ENCODE measurements around the gene BABAM1. TPM values are rescaled to one million over a fixed set of nuclear protein-coding genes. Genes with fewer than 3 reads are reported as not detected.

The BABAM1 gene
- total and polyA plus RNA-seq, 9 of the 15 experiments (the other 6 are each of a cell fraction or from before 2014, with no cell fraction given), result 14.7 to 160 (median 113) TPM

DNA sequence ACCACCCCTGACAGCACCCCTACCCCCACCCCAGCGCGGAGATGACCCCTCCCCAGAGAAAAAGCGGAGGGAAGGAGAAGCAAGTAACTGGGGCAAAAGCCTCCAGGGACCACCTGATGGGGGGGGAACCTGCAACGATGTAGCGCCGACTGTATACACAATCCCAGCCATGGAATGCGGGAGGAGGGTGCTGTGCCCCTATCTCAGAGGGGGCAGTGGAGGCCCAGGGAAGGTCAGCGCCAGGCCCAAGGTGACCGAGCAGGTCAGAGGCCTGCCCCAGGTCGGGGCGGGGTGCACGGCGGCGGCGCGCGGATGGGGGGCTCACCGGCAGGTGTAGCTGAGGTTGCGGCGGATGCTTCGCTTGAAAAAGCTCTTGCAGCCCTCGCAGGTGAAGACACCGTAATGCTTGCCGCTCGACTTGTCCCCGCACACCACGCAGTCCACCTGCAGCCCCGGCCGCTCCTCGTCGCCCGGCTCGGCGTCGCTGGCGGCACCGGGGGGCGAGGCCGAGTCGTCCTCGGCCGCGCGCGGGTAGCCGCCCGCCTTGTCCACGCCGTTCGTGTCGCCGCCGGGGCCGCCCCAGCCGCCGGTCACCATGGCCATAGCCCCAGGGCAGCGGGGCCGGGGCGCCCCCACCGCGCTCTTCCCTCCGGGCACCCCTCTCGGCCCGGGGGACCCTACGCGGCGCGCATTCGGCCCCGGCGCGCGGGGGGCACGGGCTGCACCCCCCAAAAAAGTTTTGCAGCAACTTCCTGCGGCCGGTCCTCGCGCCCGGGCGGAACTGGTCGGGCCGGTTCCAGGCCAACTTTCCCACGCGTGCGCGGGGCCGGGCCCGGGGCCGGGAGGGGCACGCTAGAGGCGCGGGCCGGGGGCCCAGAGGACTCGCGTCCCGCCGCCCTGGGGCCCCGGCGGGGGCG, 22.4 kb upstream of the BABAM1 start (continued):
- TF ChIP-seq, protein P1, sequence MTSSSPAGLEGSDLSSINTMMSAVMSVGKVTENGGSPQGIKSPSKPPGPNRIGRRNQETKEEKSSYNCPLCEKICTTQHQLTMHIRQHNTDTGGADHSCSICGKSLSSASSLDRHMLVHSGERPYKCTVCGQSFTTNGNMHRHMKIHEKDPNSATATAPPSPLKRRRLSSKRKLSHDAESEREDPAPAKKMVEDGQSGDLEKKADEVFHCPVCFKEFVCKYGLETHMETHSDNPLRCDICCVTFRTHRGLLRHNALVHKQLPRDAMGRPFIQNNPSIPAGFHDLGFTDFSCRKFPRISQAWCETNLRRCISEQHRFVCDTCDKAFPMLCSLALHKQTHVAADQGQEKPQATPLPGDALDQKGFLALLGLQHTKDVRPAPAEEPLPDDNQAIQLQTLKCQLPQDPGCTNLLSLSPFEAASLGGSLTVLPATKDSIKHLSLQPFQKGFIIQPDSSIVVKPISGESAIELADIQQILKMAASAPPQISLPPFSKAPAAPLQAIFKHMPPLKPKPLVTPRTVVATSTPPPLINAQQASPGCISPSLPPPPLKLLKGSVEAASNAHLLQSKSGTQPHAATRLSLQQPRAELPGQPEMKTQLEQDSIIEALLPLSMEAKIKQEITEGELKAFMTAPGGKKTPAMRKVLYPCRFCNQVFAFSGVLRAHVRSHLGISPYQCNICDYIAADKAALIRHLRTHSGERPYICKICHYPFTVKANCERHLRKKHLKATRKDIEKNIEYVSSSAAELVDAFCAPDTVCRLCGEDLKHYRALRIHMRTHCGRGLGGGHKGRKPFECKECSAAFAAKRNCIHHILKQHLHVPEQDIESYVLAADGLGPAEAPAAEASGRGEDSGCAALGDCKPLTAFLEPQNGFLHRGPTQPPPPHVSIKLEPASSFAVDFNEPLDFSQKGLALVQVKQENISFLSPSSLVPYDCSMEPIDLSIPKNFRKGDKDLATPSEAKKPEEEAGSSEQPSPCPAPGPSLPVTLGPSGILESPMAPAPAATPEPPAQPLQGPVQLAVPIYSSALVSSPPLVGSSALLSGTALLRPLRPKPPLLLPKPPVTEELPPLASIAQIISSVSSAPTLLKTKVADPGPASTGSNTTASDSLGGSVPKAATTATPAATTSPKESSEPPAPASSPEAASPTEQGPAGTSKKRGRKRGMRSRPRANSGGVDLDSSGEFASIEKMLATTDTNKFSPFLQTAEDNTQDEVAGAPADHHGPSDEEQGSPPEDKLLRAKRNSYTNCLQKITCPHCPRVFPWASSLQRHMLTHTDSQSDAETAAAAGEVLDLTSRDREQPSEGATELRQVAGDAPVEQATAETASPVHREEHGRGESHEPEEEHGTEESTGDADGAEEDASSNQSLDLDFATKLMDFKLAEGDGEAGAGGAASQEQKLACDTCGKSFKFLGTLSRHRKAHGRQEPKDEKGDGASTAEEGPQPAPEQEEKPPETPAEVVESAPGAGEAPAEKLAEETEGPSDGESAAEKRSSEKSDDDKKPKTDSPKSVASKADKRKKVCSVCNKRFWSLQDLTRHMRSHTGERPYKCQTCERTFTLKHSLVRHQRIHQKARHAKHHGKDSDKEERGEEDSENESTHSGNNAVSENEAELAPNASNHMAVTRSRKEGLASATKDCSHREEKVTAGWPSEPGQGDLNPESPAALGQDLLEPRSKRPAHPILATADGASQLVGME (CRISPR knock-in tag; IDR thresholded peaks at IDR 0.05), result no peak
- TF ChIP-seq RNF2 (IDR thresholded peaks at IDR 0.05) (no peak), FOXJ3 (CRISPR knock-in tag; IDR thresholded peaks at IDR 0.05) (no peak), TAF1 (IDR thresholded peaks at IDR 0.05; ENCODE audit: control insufficient read depth, extremely low read depth, insufficient read depth, low read length, severe bottlenecking) (peak; percentile 10), SUPT5H (IDR thresholded peaks at IDR 0.05) (no peak), HEY1 (CRISPR knock-in tag; IDR thresholded peaks at IDR 0.05; ENCODE audit: borderline replicate concordance) (no peak), XRCC5 (IDR thresholded peaks at IDR 0.05; ENCODE audit: low read depth, low read length) (no peak), GATAD2B (IDR thresholded peaks at IDR 0.05; ENCODE audit: borderline replicate concordance) (peak; percentile 38; the same call in 1 of the 2 replicates), TAL1 (IDR thresholded peaks at IDR 0.05) (no peak), NCOA1 (IDR thresholded peaks at IDR 0.05; ENCODE audit: low read depth) (no peak), ATF1 (CRISPR knock-in tag; IDR thresholded peaks at IDR 0.05) (no peak), ATF1 (tag; IDR thresholded peaks at IDR 0.05) (no peak), RBBP5 (IDR thresholded peaks at IDR 0.05; ENCODE audit: borderline replicate concordance, insufficient read depth, low read length, poor library complexity, severe bottlenecking) (peak; percentile 29), SMC3 (conservative IDR thresholded peaks at IDR 0.05; ENCODE audit: insufficient read depth, low read depth, low read length) (no peak), DNMT1 (IDR thresholded peaks at IDR 0.05) (no peak), ASH1L (IDR thresholded peaks at IDR 0.05; ENCODE audit: borderline replicate concordance, low read depth, partially characterized antibody) (no peak), GABPB2 (CRISPR knock-in tag; conservative IDR thresholded peaks at IDR 0.05) (no peak), SIX5 (IDR thresholded peaks at IDR 0.05; ENCODE audit: borderline replicate concordance in 1 of 2, insufficient read depth in 1 of 2, low read depth in 1 of 2, low read length in 2 of 2) (no peak)
- TF ChIP-seq, protein P2, sequence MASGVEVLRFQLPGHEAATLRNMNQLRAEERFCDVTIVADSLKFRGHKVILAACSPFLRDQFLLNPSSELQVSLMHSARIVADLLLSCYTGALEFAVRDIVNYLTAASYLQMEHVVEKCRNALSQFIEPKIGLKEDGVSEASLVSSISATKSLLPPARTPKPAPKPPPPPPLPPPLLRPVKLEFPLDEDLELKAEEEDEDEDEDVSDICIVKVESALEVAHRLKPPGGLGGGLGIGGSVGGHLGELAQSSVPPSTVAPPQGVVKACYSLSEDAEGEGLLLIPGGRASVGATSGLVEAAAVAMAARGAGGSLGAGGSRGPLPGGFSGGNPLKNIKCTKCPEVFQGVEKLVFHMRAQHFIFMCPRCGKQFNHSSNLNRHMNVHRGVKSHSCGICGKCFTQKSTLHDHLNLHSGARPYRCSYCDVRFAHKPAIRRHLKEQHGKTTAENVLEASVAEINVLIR (CRISPR knock-in tag; IDR thresholded peaks at IDR 0.05), result no peak
- TF ChIP-seq, protein P3, sequence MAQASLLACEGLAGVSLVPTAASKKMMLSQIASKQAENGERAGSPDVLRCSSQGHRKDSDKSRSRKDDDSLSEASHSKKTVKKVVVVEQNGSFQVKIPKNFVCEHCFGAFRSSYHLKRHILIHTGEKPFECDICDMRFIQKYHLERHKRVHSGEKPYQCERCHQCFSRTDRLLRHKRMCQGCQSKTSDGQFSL (CRISPR knock-in tag; IDR thresholded peaks at IDR 0.05), result peak; percentile 97
- TF ChIP-seq, protein P3 (tag; IDR thresholded peaks at IDR 0.05), result peak in 1 of 2 experiments; percentile 81; a peak in 2 of 4 replicates

Measured in K562 (cell line).